ENCODE data around the gene SLIT2.

SLIT2 gene

DNA sequence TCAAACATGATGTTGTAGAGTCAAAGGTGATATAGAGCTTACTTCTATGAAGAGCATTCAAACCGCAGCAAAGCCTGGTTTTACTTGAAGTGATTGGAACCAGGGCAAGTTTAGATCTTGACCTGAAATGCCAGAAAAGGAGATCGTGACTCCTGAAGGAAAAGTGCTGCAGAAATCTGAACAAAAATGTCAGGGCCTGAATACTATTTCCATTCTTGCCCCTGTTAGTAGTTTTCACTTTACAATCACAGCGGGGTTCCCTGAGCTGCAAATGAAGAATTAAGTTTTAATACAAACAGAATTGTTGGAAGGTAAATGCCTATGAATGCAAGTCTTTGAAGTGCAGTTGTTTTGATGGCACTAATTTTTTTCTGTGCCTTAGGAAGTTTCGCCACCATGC, 4.1 kb downstream of the SLIT2 start:
- Mint-ChIP-seq H3K9me3 (no peaks in the 10 kb centered on the region), H3K27ac (no peak overlapping the region), H3K27me3 (peaks cover 42% of the 10 kb centered on the region), H3K36me3 (ENCODE audit: low read depth) (no peaks in the 10 kb centered on the region), H3K4me3 (no peak overlapping the region), H3K4me1 (ENCODE audit: low read depth) (peaks cover 13% of the 10 kb centered on the region)

DNA sequence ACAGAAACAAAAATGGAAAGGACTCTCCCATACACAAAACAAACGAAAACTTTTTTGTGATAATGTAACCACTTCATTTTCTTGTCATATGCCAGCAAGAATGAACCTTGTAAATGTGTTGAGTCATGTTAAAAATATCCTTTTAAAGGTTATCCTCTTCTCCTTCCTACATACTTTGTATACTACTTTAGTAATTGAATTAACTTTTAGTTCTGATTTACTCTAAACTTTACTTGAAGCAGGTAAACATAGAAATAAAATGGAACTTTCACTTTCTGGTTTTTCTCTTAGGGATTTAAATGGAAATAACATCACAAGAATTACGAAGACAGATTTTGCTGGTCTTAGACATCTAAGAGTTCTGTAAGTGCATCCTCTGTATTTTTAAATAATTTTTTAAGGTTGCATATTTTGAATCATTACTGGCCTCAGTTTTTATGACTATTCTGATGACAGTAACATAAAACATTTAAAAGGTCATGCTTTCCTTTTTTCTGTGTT, 4.7 kb downstream of the SLIT2 start:
- Mint-ChIP-seq H3K27me3 (peaks cover 36% of the 10 kb centered on the region), H3K27ac (no peak overlapping the region), H3K4me3 (no peak overlapping the region), H3K9me3 (no peaks in the 10 kb centered on the region), H3K36me3 (ENCODE audit: low read depth) (no peaks in the 10 kb centered on the region), H3K4me1 (ENCODE audit: low read depth) (peaks cover 10% of the 10 kb centered on the region)

DNA sequence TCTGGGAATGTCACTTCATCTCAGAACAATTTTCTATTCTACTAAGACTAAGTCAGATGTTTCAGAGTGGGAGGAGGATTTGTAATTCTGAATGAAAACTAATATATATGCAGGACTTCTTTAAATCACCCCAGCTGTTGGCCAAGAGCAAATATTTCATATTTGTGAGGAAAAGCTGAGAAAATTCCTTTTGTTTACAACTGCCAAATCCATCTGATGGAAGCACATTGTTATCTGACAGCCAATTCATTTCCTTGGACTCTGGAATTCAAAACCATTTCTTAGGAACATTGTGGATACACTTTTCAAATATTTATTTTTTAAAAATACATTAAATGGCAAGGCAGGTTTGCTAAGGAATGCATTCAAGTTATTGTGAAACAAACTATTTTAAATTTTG, 8.0 kb downstream of the SLIT2 start:
- no peak overlapping the region for H3K27ac Mint-ChIP-seq
- H3K4me3 Mint-ChIP-seq = no peak overlapping the region
- no peaks in the 10 kb centered on the region for H3K36me3 Mint-ChIP-seq (ENCODE audit: low read depth)
- no peaks in the 10 kb centered on the region for H3K4me1 Mint-ChIP-seq (ENCODE audit: low read depth)
- peaks cover 21% of the 10 kb centered on the region for H3K27me3 Mint-ChIP-seq
- no peaks in the 10 kb centered on the region for H3K9me3 Mint-ChIP-seq

DNA sequence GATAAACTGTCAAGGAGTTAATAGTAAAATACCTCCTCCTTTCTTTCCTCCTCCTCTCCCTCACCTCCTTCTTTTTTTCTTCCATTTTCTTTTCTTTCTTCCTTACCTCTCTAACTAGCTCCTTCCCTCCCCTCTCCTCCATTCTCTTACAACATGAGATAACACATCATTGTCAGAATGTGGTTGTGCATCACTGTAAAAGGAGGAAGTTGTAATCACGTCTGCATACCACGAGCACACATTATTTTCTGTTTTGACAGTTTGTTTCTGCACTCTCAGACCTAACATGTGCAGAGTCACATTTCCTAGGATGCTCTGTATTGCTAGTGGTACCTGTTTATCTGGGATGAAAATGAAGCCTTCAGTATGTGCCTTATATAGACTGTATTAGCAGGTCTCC, 9.1 kb downstream of the SLIT2 start:
- Mint-ChIP-seq H3K4me1 (ENCODE audit: low read depth) (no peaks in the 10 kb centered on the region), H3K36me3 (ENCODE audit: low read depth) (no peaks in the 10 kb centered on the region), H3K4me3 (no peak overlapping the region), H3K27ac (no peak overlapping the region), H3K27me3 (peaks cover 10% of the 10 kb centered on the region), H3K9me3 (no peaks in the 10 kb centered on the region)

DNA sequence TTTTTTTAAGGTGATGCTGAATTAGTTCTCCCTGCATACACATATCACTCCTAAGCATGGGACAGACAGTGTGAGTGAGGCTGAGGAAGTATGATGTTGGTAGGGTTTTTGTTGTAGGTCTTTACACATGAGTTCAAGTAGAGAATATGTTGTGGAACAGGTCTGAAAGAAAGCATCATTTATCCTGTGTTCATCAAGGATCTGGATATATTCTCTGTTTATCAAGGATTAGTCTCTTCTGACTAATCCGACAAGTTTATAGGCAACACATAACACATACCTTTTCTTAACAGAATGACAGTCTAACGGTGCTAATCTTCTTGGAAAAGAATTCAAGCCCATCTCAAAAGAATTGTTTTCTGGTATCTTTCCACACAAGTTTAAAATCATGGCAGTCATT, 10.5 kb downstream of the SLIT2 start:
- Mint-ChIP-seq H3K9me3 (no peaks in the 10 kb centered on the region), H3K36me3 (ENCODE audit: low read depth) (no peaks in the 10 kb centered on the region), H3K27ac (no peak overlapping the region), H3K27me3 (peaks cover 3% of the 10 kb centered on the region), H3K4me3 (no peak overlapping the region), H3K4me1 (ENCODE audit: low read depth) (no peaks in the 10 kb centered on the region)

DNA sequence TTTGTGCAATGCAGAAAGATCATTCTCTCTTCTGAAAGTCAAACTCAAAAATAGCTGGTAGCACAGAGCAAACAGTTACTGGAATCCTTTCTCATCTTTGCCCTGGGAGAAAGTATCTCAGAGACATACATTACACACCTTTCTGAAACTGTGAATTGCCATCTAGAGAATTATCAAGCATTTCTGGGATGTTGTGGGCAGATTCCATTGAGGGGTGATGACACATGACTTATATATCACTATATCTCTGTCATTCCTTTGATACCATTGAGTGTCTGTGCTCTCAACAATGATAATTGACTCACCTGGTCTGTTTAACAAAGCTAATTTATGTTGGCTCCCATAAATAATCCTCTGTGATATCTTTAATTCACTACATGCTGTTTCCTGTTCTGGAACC, 13.0 kb downstream of the SLIT2 start:
- H3K9me3 Mint-ChIP-seq = no peaks in the 10 kb centered on the region
- no peak overlapping the region for H3K27ac Mint-ChIP-seq
- peaks cover 3% of the 10 kb centered on the region for H3K27me3 Mint-ChIP-seq
- no peak overlapping the region for H3K4me3 Mint-ChIP-seq
- H3K36me3 Mint-ChIP-seq (ENCODE audit: low read depth) = no peaks in the 10 kb centered on the region
- no peaks in the 10 kb centered on the region for H3K4me1 Mint-ChIP-seq (ENCODE audit: low read depth)

DNA sequence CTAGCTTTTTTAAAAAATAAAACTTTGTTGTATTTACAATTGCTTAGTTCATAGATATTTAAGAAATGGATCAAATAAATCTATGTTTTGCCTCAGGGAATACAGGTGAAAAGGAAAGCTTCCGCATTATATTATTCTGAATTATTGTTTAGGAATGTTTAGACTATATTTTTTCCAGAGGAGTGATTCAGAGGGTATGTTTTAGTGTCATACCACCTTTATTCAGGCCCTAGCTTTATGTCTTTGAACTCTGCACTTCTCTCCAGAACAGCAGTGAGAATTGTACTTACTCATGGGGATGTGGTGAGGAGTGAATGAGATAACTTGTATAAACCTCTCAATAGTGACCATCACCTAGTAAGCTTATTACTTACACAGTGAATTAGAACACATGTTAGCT, 14.0 kb downstream of the SLIT2 start:
- no peaks in the 10 kb centered on the region for H3K4me1 Mint-ChIP-seq (ENCODE audit: low read depth)
- H3K27me3 Mint-ChIP-seq = peaks cover 3% of the 10 kb centered on the region
- no peak overlapping the region for H3K27ac Mint-ChIP-seq
- H3K36me3 Mint-ChIP-seq (ENCODE audit: low read depth) = no peaks in the 10 kb centered on the region
- H3K4me3 Mint-ChIP-seq = no peak overlapping the region
- no peaks in the 10 kb centered on the region for H3K9me3 Mint-ChIP-seq

DNA sequence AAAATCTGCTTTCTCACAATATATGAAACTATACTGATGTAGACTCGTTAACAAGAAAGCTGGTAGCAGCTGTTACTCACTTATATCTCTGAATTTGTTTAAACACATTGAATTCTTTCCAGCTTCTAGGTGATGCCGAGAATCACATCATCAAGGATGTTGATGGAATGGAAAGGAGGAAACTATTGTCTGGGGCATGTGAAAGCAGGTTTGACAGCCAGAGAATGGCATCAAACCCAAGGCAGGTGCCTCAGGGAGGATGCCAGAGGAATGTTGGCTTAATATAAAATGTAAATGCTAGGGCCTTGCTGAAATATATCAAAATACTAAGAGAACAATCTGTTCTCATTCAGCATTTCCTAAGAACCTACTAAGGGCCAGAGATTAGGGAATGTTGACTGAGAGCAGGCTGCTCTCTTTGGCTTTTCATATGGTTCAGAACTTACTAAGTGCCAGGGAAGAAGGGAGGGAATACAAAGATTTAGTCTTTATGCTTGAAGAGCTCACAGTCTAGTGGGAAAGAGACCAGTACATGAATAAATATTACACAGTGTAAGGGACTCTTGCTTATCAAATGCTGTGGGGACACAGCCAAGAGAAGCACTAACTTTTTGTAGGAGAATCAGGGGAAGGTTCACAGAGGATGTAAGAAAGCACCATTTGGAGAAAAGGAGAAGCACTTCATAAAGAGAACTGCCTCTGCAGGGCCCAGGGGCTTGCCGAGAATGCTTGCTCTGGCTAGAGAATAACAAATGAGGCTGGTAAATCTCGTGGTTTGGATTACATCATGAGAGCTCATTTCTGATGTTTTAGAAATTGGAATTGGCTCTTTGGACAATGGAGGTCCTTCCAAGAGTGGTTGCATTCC, 14.7 kb downstream of the SLIT2 start:
- Mint-ChIP-seq H3K27ac (no peak overlapping the region), H3K4me1 (ENCODE audit: low read depth) (no peaks in the 10 kb centered on the region), H3K36me3 (ENCODE audit: low read depth) (no peaks in the 10 kb centered on the region), H3K27me3 (peaks cover 3% of the 10 kb centered on the region), H3K9me3 (no peaks in the 10 kb centered on the region), H3K4me3 (no peak overlapping the region)

DNA sequence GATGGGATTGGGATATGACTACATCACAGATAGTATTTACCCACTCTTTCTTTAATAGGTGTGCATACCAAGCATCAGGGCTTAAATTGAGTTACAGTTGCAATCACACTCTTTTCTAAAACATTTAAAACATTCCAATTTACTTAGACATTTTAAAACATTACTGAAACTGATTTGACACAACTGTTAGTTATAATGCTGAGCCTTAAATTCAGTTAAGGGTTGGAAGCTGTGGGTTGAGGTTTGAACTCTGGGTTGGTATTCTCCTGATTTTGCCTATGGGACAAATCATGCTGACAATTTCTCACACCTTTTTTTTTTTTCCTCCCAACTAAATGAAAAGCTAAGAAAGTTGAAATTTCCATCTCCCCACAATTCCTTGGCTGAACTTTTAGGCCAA, 16.3 kb downstream of the SLIT2 start:
- Mint-ChIP-seq H3K4me1 (ENCODE audit: low read depth) (no peaks in the 10 kb centered on the region), H3K9me3 (no peaks in the 10 kb centered on the region), H3K4me3 (no peak overlapping the region), H3K27me3 (no peaks in the 10 kb centered on the region), H3K36me3 (ENCODE audit: low read depth) (no peaks in the 10 kb centered on the region), H3K27ac (no peak overlapping the region)

DNA sequence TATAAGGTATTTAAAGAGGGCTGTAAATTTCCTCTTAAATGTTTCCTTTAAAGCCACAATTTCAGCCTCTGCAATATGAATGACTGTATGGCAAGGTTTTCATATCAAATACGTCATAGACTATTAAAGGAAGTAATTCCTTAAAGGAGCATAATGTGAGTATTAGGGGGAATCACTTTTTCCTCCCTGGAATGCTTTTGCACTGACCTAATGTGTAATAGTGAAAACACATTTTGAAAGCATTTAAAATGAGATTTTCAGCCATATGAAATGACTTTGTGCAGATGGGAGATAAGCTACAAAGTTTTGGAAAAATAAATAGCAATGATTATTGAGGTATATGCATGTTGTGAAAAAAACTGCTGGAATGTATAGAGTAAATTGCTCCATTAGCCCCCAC, 17.6 kb downstream of the SLIT2 start:
- H3K27me3 Mint-ChIP-seq = no peaks in the 10 kb centered on the region
- no peak overlapping the region for H3K27ac Mint-ChIP-seq
- H3K36me3 Mint-ChIP-seq (ENCODE audit: low read depth) = no peaks in the 10 kb centered on the region
- no peak overlapping the region for H3K4me3 Mint-ChIP-seq
- no peaks in the 10 kb centered on the region for H3K4me1 Mint-ChIP-seq (ENCODE audit: low read depth)
- no peaks in the 10 kb centered on the region for H3K9me3 Mint-ChIP-seq

DNA sequence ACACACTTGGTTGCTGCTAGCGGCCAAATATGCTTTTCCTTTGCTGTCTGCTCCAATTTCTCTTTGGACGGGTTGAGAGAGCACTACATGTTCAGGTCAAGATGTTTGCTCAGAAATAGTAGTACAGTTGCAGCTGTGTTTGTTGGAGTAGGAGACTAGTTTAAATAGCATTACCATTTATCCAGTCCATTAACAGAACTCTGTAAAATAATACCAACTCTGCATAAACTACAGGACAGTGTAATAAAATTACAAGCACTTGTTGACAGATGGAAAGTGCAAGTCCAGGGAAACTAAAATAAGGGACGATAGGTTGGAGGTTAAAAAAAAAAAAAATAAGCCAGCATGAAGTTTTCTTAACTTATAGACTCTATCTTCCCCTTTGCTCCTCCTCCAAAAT, 20.2 kb downstream of the SLIT2 start:
- H3K27ac Mint-ChIP-seq = no peak overlapping the region
- no peak overlapping the region for H3K4me3 Mint-ChIP-seq
- H3K36me3 Mint-ChIP-seq (ENCODE audit: low read depth) = no peaks in the 10 kb centered on the region
- H3K4me1 Mint-ChIP-seq (ENCODE audit: low read depth) = no peaks in the 10 kb centered on the region
- H3K27me3 Mint-ChIP-seq = no peaks in the 10 kb centered on the region
- H3K9me3 Mint-ChIP-seq = no peaks in the 10 kb centered on the region

DNA sequence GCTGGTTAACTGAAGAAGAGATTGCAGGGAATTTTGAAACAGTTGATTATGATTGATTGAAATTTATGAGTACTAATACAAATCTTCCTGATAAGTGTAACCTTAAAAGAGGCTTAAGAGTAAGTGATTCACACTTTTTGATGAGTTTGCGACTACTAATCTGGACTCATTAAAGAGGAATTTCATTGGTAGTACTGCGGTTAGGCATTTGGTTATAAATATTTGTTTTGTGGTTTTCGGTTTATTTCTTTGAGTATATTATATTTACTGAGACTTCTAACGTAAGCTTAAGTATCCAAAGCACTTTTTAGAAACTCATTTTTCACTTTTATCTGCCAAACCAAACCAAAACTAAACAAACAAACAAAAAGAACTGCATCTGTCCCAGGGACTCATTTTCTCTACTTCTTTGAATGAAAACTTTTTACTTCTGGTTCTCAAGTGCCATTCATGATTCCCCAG, 20.7 kb downstream of the SLIT2 start:
- Mint-ChIP-seq H3K4me3 (no peak overlapping the region), H3K27me3 (no peaks in the 10 kb centered on the region), H3K9me3 (no peaks in the 10 kb centered on the region), H3K4me1 (ENCODE audit: low read depth) (no peaks in the 10 kb centered on the region), H3K36me3 (ENCODE audit: low read depth) (no peaks in the 10 kb centered on the region), H3K27ac (no peak overlapping the region)

DNA sequence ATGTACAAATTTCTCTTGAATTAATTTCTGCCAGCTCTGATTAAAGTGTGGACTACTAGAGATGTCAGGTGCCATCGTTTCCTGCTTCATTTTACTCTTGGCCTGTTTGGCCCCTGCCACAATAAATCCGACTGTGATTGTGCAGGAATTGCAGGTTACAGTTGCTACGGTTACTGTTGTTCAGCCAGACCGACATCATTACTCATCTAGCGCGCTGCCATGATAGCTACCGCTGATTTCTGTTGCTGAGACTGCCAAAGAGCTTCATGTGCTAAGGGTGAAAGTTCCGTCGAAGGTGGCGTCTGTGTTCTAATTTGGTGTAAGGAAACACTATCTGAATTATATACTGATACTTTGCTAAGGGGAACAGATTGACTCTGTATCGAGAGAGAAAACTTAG, 22.1 kb downstream of the SLIT2 start:
- H3K4me3 Mint-ChIP-seq = no peak overlapping the region
- H3K9me3 Mint-ChIP-seq = no peaks in the 10 kb centered on the region
- no peaks in the 10 kb centered on the region for H3K36me3 Mint-ChIP-seq (ENCODE audit: low read depth)
- H3K27ac Mint-ChIP-seq = no peak overlapping the region
- H3K27me3 Mint-ChIP-seq = no peaks in the 10 kb centered on the region
- H3K4me1 Mint-ChIP-seq (ENCODE audit: low read depth) = no peaks in the 10 kb centered on the region

DNA sequence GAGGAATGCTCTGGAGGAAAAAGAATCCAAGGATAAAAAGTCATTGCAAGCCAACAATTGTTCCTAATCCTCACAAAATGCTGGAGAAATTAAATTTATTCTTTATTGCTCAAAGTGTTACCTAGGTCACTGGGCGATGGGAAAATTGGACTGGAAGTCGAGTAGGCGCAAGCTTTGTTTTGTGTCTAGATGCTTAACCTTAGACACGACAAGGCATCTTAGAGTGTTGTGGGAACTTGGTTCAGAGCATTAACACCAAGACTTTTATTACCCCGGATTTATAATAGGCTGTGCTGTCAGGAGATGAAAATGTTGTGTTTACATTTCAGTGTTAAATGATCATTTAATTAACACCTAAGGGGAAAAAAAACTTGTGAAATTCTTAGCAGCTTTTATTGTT, 25.1 kb downstream of the SLIT2 start:
- Mint-ChIP-seq H3K4me3 (no peak overlapping the region), H3K9me3 (no peaks in the 10 kb centered on the region), H3K27ac (no peak overlapping the region), H3K4me1 (ENCODE audit: low read depth) (no peaks in the 10 kb centered on the region), H3K27me3 (no peaks in the 10 kb centered on the region), H3K36me3 (ENCODE audit: low read depth) (no peaks in the 10 kb centered on the region)

DNA sequence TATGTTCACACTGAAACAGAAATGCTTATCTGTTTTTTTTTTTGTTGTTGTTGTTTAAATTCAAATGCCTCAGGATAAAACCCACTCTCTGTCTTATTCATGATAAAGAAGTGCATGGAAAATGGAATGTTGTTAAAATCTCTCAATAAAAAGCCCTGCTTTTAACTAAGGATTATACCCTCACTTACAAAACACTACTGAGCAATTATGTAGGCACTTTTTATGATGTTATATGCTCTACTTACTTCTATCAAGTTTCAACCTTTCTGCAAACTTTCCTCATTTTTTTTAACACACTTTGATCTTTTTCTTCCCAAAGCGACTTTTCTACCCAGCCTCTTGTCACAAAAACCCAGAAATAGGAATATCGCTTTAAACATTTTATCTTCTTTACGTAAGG, 26.5 kb downstream of the SLIT2 start:
- Mint-ChIP-seq H3K9me3 (no peaks in the 10 kb centered on the region), H3K27ac (no peak overlapping the region), H3K27me3 (no peaks in the 10 kb centered on the region), H3K4me3 (no peak overlapping the region), H3K4me1 (ENCODE audit: low read depth) (no peaks in the 10 kb centered on the region), H3K36me3 (ENCODE audit: low read depth) (no peaks in the 10 kb centered on the region)

DNA sequence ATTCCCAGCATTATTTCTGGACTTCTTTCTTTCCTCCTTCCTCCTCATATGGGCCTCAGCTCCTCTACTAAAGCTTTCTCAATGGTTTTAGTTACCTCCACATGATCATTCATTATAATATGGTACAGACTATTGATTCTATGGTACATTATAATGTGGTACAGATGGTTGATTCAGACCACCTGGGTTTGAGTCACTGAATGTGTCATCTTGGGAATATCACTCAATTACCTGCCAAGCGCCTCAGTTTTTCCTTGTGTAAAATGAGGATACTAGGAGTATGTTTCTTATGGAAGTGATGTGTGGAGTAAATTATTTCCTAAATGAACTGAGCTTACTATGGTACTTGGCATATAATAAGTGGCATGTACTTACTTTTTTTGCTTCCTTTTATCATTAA, 27.7 kb downstream of the SLIT2 start:
- Mint-ChIP-seq H3K36me3 (ENCODE audit: low read depth) (no peaks in the 10 kb centered on the region), H3K9me3 (no peaks in the 10 kb centered on the region), H3K4me1 (ENCODE audit: low read depth) (no peaks in the 10 kb centered on the region), H3K27me3 (no peaks in the 10 kb centered on the region), H3K4me3 (no peak overlapping the region), H3K27ac (no peak overlapping the region)

All from stimulated activated naive CD8-positive, alpha-beta T cell treated with anti-CD3 and anti-CD28 coated beads, Interleukin-15, Interleukin-2, amounts not matched to agents 100 ng/mL and 50 ng/mL, for 24 hours (primary cell).